Neural cell (in vitro differentiated cells): Measurements from ENCODE around the gene CDC45. TPM values are rescaled to one million over a fixed set of nuclear protein-coding genes. Genes with fewer than 3 reads are reported as not detected.

ENCODE experiments used
- H2AFZ ChIP-seq: fragments of 200-600, 300-800 bp; sonication (generic), shearing (Covaris generic); 2 replicates; pipeline ENCODE4 v1.6.0; 2014; ENCODE audit warnings: low read depth, mild to moderate bottlenecking, antibody characterized with exemption, low read length, moderate library complexity
- H3F3A ChIP-seq: fragments of 200-600 bp; shearing (Covaris generic); 2 replicates; pipeline ENCODE4 v1.6.1; 2016; ENCODE audit warnings: mild to moderate bottlenecking, moderate library complexity, mixed read lengths, antibody characterized with exemption, low read length; ENCODE audit not compliant: insufficient read depth, poor library complexity, severe bottlenecking
- H3K27ac ChIP-seq: fragments of 200-600, 300-800 bp; sonication (generic), shearing (Covaris generic); 2 replicates; pipeline ENCODE4 v1.5.1; 2014; ENCODE audit warnings: mild to moderate bottlenecking, low read length, moderate library complexity
- H3K27me3 ChIP-seq: fragments of 300-800, 200-600 bp; sonication (generic), shearing (Covaris generic); 2 replicates; pipeline ENCODE4 v1.6.0; 2014; ENCODE audit warnings: mild to moderate bottlenecking, low read depth, low read length, moderate library complexity; ENCODE audit not compliant: insufficient read depth
- H3K36me3 ChIP-seq: fragments of 300-800, 200-600 bp; sonication (generic), shearing (Covaris generic); 2 replicates; pipeline ENCODE4 v1.5.1; 2014; ENCODE audit warnings: mild to moderate bottlenecking, antibody characterized with exemption, low read length, moderate library complexity; ENCODE audit not compliant: insufficient read depth
- H3K4me2 ChIP-seq: fragments of 300-800, 200-600 bp; sonication (generic), shearing (Covaris generic); 2 replicates; pipeline ENCODE4 v1.6.0; 2014; ENCODE audit warnings: mild to moderate bottlenecking, low read length
- H3K4me3 ChIP-seq: fragments of 300-800, 200-600 bp; sonication (generic), shearing (Covaris generic); 2 replicates; pipeline ENCODE4 v1.5.1; 2014; ENCODE audit warnings: mild to moderate bottlenecking, low read length, moderate library complexity
- H3K79me2 ChIP-seq: fragments of 200-600 bp; shearing (Covaris generic); replicated peaks from 2 replicates; pipeline ENCODE4 v1.6.0; 2014; ENCODE audit warnings: mild to moderate bottlenecking, low read length, moderate library complexity; ENCODE audit not compliant: insufficient read depth
- H3K9ac ChIP-seq: fragments of 300-800, 200-600 bp; sonication (generic), shearing (Covaris generic); 2 replicates; pipeline ENCODE4 v1.6.1; 2016; ENCODE audit warnings: mild to moderate bottlenecking, low read length, mixed read lengths
- H3K9me2 ChIP-seq: fragments of 200-600 bp; shearing (Covaris generic); 2 replicates; pipeline ENCODE4 v1.6.1; 2016; ENCODE audit warnings: mild to moderate bottlenecking, low read length, mixed read lengths; ENCODE audit not compliant: insufficient read depth
- H3K9me3 ChIP-seq: fragments of 200-600, 300-800 bp; sonication (generic), shearing (Covaris generic); 2 replicates; pipeline ENCODE4 v1.6.1; 2016; ENCODE audit warnings: mild to moderate bottlenecking, mixed run types, low read length, moderate library complexity, mixed read lengths
- H4K20me1 ChIP-seq: fragments of 200-600 bp; shearing (Covaris generic); 2 replicates; pipeline ENCODE4 v1.6.1; 2016; ENCODE audit warnings: mild to moderate bottlenecking, mixed run types; ENCODE audit not compliant: insufficient read depth
- EP300 ChIP-seq: fragments of 450-650 bp; conservative IDR thresholded peaks from 2 replicates; pipeline ENCODE4 v1.6.1; 2014; ENCODE audit warnings: antibody characterized with exemption, mild to moderate bottlenecking, moderate library complexity; ENCODE audit not compliant: poor library complexity, severe bottlenecking
- EZH2 ChIP-seq: fragments of 200-600, 300-800 bp; shearing (Covaris generic), sonication (generic); IDR thresholded peaks from 2 replicates; pipeline ENCODE4 v1.6.1; 2014; ENCODE audit warnings: antibody characterized with exemption, low read length, borderline replicate concordance, mild to moderate bottlenecking; ENCODE audit not compliant: insufficient read depth, poor library complexity, severe bottlenecking
- POLR2AphosphoS5 ChIP-seq: IDR thresholded peaks from 2 replicates; pipeline ENCODE4 v1.6.1; 2012
- RAD21 ChIP-seq: fragments of 450-650 bp; conservative IDR thresholded peaks from 2 replicates; pipeline ENCODE4 v1.6.1; 2014; ENCODE audit warnings: antibody characterized with exemption, mild to moderate bottlenecking, moderate library complexity
- SMC3 ChIP-seq: fragments of 450-650 bp; conservative IDR thresholded peaks from 2 replicates; pipeline ENCODE4 v1.6.1; 2014; ENCODE audit warnings: antibody characterized with exemption, mild to moderate bottlenecking, moderate library complexity; ENCODE audit not compliant: poor library complexity
- polyA plus RNA-seq: library from polyadenylated mRNA; depleted of rRNA; stranded (reverse); fragments of >200 nt; gene quantifications from 2 replicates; pipeline ENCODE4 v1.2.3, GENCODE V29; 2014
- TF ChIP-seq, protein P1 (sequence below): IDR thresholded peaks from 2 replicates; pipeline ENCODE4 v1.6.1; 2012; ENCODE audit warnings: borderline replicate concordance
- TF ChIP-seq, protein P2 (sequence below): fragments of 450-650 bp; IDR thresholded peaks from 2 replicates; pipeline ENCODE4 v1.5.1; 2014; ENCODE audit warnings: antibody characterized with exemption, mild to moderate bottlenecking, moderate library complexity; ENCODE audit not compliant: poor library complexity, severe bottlenecking

CDC45 gene
- polyA plus RNA-seq, 1 donor from 2014 or later = 3.2 TPM

GRCh38 chr22:19517171-19517500 is 37.4 kb downstream of the CDC45 start:
- H3K9me2 ChIP-seq = no peaks in the 10 kb centered on the region
- no peaks in the 10 kb centered on the region for H3K36me3 ChIP-seq
- H3K9ac ChIP-seq = no peak overlapping the region
- H3K4me3 ChIP-seq = no peak overlapping the region
- H3K27me3 ChIP-seq = peaks cover 5% of the 10 kb centered on the region
- no peaks in the 10 kb centered on the region for H3K9me3 ChIP-seq
- H3K27ac ChIP-seq = no peak overlapping the region
- no peak for TF ChIP-seq EP300
- TF ChIP-seq POLR2AphosphoS5 = no peak
- TF ChIP-seq EZH2 = no peak
- TF ChIP-seq, protein P1, sequence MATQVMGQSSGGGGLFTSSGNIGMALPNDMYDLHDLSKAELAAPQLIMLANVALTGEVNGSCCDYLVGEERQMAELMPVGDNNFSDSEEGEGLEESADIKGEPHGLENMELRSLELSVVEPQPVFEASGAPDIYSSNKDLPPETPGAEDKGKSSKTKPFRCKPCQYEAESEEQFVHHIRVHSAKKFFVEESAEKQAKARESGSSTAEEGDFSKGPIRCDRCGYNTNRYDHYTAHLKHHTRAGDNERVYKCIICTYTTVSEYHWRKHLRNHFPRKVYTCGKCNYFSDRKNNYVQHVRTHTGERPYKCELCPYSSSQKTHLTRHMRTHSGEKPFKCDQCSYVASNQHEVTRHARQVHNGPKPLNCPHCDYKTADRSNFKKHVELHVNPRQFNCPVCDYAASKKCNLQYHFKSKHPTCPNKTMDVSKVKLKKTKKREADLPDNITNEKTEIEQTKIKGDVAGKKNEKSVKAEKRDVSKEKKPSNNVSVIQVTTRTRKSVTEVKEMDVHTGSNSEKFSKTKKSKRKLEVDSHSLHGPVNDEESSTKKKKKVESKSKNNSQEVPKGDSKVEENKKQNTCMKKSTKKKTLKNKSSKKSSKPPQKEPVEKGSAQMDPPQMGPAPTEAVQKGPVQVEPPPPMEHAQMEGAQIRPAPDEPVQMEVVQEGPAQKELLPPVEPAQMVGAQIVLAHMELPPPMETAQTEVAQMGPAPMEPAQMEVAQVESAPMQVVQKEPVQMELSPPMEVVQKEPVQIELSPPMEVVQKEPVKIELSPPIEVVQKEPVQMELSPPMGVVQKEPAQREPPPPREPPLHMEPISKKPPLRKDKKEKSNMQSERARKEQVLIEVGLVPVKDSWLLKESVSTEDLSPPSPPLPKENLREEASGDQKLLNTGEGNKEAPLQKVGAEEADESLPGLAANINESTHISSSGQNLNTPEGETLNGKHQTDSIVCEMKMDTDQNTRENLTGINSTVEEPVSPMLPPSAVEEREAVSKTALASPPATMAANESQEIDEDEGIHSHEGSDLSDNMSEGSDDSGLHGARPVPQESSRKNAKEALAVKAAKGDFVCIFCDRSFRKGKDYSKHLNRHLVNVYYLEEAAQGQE = no peak
- TF ChIP-seq SMC3 = no peak
- no peak for TF ChIP-seq RAD21
- TF ChIP-seq, protein P2, sequence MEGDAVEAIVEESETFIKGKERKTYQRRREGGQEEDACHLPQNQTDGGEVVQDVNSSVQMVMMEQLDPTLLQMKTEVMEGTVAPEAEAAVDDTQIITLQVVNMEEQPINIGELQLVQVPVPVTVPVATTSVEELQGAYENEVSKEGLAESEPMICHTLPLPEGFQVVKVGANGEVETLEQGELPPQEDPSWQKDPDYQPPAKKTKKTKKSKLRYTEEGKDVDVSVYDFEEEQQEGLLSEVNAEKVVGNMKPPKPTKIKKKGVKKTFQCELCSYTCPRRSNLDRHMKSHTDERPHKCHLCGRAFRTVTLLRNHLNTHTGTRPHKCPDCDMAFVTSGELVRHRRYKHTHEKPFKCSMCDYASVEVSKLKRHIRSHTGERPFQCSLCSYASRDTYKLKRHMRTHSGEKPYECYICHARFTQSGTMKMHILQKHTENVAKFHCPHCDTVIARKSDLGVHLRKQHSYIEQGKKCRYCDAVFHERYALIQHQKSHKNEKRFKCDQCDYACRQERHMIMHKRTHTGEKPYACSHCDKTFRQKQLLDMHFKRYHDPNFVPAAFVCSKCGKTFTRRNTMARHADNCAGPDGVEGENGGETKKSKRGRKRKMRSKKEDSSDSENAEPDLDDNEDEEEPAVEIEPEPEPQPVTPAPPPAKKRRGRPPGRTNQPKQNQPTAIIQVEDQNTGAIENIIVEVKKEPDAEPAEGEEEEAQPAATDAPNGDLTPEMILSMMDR = no peak
- no peak overlapping the region for H3K4me2 ChIP-seq
- no peaks in the 10 kb centered on the region for H3K79me2 ChIP-seq
- H3F3A ChIP-seq = no peaks in the 10 kb centered on the region
- H4K20me1 ChIP-seq = no peaks in the 10 kb centered on the region
- no peak overlapping the region for H2AFZ ChIP-seq

DNA sequence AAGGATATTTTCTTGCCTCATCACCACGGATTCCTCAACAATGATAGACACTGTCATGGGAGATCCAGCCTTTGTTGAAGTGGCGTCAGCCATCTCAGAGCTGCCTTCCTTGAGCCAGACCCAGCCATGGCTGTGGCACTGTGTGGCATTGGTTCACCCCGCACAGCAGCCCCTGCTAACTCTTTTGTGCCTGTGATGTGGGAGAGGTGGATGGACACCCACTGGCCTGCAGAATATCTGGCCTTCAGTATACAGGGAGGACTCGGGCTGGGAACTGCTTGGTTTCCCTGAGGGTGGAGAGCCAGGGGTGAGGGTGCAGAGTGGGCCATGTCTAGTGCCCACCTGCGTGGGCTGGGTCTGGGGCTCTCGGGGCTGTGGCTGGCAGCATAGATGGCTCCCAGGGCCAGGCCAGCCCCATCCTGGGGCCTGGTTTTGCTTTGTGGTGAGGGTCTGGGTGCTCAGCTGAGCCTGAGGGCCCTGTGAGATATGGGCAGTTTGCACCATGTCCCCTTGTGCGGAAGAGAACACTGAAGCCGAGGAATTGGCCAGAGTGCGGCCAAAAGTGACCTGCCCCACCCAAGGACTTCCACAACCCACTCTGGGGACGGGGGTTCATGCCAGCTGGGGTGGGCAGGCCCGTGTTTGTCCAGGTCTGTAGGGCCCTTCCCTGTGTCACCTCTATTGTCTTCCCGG is 38.3 kb downstream of the CDC45 start:
- Histone ChIP-seq H3K9me2 (no peaks in the 10 kb centered on the region), H3K27ac (no peak overlapping the region), H3K4me3 (no peak overlapping the region), H3K9me3 (no peaks in the 10 kb centered on the region), H3F3A (no peaks in the 10 kb centered on the region), H3K9ac (no peak overlapping the region), H3K4me2 (no peak overlapping the region), H3K36me3 (no peaks in the 10 kb centered on the region), H4K20me1 (no peaks in the 10 kb centered on the region), H3K27me3 (peaks cover 15% of the 10 kb centered on the region), H2AFZ (no peak overlapping the region), H3K79me2 (no peaks in the 10 kb centered on the region)
- TF ChIP-seq, protein P1 = no peak
